GM19455 (cell line): Measurements from ENCODE around the gene CD81.
A peak's percentile ranks its signal among the peaks of the same experiment; 100 is the strongest.

Experiments
- ATAC-seq: cut with Tn5 transposase; IDR thresholded peaks from one replicate; pipeline ENCODE4 v1.9.1; 2021; ENCODE audit not compliant: unreplicated experiment

Gene CD81

GRCh38 chr11:2417856-2418692 lies 41.0 kb downstream of the CD81 start:
- no peak for ATAC-seq

GRCh38 chr11:2418693-2419360 lies 41.7 kb downstream of the CD81 start:
- ATAC-seq: no peak

DNA sequence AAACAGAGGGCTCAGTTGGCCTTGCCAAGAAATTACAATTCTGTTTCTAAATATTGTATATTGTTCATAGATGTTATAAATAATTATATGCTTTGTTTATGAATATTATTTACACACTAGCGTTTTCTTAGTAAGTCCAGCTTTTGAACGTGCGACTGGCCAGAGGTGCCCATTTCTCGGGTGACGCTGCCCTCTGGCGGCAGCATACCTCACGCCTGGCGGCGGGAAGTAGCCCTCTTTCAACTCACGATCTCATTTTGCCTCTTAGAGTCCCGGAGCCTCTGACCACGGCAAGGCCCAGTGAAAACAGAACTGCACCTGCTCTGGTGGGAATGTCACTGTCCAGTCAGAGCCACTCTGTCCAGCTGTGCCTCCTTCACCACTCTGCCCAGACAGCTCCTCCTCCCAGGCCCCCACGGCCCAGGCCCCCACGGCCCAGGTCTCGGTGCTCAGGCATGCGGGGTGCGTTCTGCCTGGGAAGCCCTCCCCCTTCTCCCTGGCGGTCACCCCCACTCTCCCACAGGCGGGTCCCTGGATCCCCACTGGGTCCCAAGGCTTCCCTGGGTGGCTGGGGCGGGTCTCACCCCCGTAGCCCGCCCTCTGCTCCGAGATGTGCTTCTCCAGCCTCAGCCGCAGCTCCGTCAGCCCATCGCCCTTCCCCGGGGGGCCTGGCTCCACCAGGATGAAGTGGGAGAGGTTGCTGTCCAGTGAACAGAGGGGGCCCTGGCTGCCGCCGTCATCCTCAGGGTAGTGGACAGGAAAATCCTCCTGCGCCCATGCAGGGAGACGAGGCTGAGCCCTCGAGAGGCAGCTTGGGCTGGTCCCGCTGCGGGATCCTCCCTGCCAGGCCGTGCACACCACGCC lies 42.8 kb downstream of the CD81 start:
- ATAC-seq: no peak

DNA sequence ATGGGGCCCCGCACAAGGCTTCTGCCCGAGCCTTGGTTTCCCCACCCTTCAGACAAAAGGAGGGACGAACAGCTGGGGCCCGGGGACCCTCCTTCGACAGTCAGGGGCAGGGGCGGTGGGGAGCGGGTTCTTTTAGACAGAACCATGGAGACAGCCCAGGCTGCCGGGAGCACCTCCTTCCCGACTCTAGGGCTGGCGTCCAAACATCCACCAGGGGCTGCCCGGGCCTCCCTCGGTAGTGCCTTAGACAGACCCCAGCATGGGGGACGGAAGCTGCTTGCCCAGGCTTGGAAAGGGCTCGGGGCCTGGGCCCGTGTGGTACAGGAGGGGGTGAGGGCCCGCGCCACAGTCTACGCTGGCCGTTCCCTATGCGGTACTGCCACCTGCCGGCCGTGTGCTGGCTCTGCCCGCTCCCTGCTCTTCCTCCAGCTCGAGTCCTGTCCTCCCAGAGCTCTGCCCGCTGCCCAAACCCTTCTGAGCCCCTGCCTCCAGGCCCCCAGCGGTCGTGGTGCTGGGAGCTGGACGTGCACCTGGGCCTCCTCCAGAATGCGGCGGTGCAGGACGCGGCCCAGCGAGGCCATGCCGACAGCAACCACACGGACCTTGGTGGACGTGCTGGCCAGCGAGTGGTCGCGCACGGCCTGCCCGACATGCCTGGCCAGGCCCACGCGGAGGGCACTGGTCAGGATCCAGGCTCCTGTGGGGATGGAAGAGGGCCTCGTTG lies 43.6 kb downstream of the CD81 start:
- peak; percentile 65 for ATAC-seq

- ATAC-seq: no peak
Measured at GRCh38 chr11:2421226-2421994, 44.3 kb downstream of the CD81 start.

DNA sequence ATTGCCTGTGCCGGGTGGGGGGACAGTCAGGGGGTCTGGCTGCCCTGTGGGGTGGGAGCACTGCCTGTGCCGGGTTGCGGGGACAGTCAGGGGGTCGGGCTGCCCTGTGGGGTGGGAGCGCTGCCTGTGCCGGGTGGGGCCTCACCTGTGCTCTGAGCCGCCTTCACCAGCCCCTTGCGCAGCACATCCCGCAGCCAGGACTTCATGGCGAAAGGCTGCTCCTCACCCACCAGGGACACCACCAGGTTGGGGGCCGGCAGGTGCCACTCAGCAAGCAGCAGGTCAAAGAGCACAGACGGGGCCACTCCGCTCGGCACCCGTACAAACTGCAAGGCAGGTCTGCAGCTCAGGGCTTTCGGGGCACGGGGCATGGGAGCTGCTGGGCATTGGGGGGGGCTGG lies 44.9 kb downstream of the CD81 start:
- no peak for ATAC-seq

DNA sequence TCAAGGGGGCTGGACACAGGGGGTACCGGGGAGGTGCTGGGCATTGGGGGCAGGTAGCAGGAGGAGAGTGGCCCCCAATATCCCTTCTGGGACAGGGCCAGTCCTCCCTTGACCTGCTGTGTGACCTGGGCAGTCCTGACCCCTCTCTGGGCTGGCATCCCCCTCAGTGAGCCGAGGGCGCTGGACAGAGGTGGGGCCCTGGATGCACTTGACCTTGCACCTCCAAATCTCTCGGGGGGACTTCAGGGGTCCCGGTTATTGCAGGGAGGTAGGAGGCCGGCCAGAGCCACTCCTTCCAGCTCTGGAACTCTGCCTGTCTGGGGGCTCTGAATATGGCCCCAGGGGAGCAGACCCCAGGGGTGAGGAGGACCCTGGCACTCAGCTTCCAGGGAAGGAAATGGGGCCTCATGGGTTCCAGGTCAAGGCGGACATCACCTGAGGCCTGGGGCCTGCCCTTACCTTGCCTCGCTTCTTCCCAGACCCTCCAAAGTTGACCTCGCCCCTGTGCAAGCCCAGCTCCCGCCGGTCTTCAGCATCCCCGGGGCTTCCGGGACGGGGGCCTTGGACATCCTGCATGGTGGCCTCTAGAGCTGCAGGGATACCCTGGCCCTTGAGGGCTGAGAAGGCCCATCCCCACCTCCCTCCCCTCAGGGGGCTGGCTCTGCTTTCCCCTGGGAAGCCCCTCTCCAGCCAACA lies 45.5 kb downstream of the CD81 start:
- ATAC-seq: no peak

DNA sequence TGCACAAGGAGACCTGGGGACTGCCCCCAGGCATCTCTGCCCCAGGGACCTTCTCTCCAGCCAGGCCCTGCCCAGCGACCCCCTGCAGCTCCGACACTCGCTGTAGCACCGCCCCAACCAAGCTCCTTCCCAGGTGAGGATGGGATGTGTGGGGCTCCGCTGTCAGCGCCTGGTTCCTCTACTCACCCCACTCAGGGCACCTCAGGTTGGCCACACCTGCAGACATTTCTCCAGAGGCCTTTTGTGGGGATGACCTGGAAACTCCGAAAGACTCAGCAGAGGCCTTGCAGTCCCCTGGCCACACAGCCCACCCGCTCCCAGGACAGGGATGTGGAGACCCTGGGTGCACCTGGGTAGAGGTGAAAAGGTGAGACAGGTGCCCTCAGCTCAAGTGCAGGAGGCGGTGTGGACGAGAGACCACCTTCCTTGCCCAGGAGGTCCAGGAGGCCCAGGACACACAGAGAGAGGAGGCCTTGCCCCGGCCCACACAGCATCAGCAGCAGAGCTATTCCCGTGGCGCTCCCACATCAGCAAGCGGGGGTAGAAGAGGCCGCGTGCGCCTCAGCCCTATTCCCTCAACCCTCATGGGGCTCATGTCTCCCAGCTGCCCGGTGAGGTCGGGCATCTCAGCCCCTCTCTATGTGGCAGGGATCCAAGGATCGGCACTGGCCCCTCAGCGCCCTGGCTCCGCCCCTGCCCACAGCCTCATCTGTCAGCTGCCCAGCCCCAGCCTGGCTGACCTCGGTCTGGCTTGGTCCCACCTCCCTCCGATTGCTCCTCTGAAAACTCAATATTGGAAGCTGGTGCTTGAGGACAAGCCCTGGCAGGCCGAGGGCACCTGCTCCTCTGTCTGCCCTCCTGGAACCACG lies 46.3 kb downstream of the CD81 start:
- ATAC-seq: no peak

- ATAC-seq: no peak
Measured at GRCh38 chr11:2424811-2425495, 47.8 kb downstream of the CD81 start.

- ATAC-seq: no peak
Measured at GRCh38 chr11:2425506-2425905, 48.4 kb downstream of the CD81 start.

DNA sequence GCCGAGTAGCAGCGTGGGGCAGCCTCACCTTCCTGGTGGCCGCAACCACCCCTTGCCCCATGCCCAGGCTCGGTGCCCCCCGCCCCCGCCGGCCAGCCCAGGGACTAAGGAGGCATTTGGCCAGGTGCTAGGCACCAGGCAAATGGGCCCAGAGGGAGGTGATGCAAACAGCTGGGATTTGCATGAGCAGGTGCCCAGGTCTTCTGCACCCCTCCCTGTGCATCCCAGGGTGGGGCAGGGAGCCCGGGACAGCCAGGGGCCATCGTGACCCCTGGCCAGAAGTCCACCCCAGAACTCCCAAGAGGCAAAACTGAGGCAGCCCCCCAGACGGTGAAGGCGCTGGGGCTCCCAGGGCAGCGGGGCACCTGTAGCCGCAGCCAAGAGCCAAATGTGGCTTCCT lies 49.1 kb downstream of the CD81 start:
- ATAC-seq: no peak

GRCh38 chr11:2426826-2427521 lies 49.9 kb downstream of the CD81 start:
- no peak for ATAC-seq

DNA sequence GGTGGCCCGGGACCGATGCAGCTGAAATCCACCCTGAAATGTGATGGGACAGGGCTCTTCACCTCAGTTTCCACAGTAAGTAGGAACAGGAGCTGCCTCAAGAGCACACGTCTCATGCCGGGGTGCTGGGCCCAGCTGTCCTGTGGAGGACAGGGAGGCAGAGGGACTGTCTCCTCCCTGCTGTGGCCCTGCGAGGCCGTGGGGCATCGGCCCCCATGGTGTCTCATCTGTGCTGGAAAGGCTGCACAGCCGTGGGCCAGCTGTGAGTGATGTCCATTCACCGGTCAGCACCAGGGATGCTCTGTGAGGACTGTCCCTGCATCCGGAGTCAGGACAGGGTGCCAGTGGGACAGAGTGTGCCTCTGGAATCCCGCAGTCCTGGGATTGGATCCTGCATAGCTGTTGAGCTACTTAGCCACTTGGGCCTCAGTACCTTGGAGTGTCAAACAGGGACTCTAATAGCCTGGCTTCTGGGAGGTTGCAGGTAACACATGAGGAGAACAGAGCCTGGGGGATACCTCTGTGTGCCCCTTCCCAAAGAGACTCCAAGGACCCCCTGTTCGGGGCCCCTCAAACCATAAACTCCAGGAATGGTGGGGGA lies 50.7 kb downstream of the CD81 start:
- no peak for ATAC-seq

DNA sequence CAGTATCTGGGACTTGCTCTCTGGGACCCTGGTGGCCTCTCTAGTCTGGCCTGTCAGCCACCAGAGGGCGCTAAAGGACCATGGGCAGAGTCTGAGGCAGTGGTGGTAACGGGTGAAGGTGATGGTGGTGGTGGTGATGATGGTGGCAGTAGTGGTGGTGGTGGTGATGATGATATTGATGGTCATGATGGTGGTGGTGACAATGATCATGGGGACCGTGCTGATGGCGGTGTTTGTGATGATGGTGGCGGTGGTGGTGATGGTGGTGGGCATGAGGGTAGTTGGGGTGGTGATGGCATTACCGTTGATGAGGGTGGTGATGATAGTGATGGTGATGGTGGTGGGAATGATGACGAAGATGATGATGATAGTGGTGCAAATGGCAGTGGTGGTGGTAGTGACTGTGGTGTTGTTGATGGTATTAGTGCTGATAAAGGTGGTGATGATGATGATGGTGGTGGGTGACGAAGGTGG lies 51.2 kb downstream of the CD81 start:
- ATAC-seq: no peak

DNA sequence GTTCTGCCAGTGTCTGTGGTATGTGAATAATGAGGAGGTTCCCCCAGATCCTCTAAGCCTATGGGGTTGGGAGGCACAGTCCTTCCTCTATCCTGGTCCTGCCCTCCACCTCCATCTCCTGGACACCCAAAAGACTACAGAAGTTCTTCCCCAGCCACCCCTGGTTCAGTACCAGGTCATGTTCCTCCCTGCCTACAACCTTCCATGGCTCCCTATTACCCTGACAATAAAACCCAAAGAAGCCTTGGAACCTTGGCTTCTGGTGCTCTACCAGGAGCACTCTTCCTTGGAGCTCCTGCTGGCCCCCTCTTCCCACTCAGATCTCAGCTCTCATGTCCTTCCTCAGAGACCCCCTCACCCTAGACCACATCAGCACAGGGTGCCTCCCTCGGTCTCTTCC lies 54.3 kb downstream of the CD81 start:
- no peak for ATAC-seq

GRCh38 chr11:2432171-2432621 lies 55.1 kb downstream of the CD81 start:
- no peak for ATAC-seq

- ATAC-seq: no peak
Measured at GRCh38 chr11:2432628-2433071, 55.5 kb downstream of the CD81 start.
